ENCODE measurements around the gene MPHOSPH6.
"Not testable (repeated sequence)": the region's sequence is repeated elsewhere in the genome, so short reads cannot be mapped to it uniquely, and the experiment has no call there.

Gene MPHOSPH6, protein sequence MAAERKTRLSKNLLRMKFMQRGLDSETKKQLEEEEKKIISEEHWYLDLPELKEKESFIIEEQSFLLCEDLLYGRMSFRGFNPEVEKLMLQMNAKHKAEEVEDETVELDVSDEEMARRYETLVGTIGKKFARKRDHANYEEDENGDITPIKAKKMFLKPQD

DNA sequence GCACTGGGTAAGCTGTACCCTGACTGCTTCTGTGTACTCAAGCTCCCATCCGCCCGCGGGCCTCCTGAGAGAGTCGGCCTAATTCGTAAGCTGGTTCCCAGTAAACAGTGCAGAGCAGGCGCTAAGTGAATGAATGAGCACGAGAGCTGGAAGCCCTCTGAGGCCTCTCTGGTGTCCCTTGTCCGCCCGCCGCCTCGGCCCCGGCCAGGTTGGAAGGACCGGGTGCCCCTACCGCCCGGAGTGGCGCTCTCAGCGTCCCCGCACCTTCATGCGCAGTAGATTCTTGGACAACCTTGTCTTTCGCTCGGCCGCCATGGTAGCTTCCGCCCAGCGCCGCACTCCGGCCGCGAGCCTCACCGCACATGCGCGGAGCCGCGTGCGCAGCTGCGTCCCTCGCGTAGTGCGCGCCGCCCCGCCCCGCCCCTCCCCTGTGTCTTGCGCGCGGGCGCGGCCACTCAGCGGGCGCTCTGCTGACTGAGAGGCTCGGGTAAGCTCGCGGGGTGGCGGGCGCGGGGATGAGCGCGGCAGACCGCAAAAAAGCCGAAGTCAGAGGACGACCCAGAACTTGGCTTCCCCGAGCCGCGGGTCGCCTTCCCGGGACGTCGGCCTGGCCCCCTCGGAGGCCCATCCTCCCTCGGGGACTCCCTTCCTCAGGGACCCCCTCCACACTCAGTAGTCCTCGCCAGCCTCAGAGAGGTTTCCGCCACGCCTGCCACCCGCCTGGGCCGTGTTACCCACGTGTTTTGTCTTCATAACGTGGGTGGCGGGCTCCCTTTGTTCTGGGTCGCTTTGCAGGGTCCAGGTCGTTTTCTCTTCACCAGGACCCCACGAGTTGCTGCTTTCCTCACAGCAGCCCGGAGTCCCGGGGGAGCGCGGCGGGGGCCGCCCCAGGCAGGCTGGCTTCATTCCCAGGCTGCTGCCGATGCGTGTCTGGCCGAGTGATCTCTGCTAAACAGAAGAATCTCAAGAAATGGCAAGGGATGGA is at the start of gene MPHOSPH6:
Gene MPHOSPH6, minus strand, starts transcription at position 364 of the 985 bp plus-strand sequence. Its CDS starts 49 bp downstream, at position 315.
- DNase-seq = peak; percentile 59

DNA sequence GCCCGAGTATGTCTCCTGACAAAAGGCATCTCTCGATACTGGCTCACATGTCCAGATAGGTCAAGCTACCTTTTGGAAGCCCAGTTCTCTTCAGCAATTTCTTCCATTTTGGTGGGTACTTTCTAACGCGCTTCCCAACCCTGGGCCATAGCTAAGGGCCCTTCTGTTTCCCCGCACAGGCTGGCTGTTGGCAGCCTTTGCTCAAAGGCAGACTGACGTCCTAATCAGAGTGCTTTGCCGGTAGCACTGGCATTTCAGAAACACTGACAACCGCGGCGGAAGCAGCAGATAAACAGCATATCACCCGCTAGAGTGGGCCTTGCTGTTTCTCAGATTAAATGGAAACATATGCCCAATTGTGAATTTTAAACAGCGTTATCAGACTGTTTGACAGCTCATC is 49.3 kb upstream of the MPHOSPH6 start:
- no peak for DNase-seq

DNA sequence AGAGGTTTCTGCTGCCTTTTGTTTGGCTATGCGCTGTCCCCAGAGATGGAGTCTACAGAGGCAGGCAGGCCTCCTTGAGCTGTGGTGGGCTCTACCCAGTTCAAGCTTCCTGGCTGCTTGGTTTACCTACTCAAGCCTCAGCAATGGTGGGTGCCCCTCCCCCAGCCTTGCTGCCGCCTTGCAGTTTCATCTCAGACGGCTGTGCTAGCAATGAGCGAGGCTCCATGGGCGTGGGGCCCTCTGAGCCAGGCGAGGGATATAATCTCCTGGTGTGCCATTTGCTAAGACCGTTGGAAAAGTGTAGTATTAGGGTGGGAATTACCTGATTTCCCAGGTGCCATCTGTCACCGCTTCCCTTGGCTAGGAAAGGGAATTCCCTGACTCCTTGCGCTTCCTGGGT is 39.3 kb upstream of the MPHOSPH6 start:
- not testable (repeated sequence) for DNase-seq

DNA sequence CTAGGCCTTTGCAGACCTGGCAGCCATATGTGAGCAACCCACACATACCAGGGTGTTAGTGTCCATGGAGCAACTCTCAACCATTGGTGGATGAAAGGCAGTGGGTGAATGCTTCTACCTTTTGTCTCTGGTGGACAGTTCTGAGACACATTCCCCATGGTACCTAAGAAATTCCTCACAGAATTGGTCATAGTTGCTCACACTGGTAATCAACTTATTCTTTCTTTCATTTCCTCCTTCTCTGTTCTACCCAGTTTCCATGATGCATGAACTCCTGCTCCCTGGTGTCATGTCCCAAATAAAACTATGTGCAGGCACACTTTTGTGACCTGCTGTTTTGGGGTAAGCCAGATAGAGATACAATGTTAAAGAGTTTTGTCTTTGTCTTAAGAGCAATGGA is 33.2 kb upstream of the MPHOSPH6 start:
- DNase-seq = no peak

DNA sequence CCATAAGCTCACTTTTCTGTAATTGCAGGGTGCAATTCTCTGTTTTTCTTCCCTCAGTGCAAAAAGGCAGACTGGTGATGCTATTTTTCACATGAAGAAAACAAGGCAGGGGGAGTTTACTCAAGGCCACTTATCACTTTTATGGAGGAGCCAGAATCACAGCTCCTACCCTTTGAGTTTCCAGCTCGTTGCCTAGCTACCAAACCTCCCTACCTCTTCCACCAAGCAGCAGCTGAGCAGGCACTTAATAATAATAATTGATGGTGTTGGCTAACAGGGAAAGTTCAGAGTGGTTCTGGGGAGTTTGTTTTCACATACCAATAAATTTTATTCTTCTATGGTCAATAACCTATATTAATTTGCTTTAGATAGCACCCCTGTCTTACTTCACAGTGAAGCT is 31.9 kb upstream of the MPHOSPH6 start:
- no peak for DNase-seq

DNA sequence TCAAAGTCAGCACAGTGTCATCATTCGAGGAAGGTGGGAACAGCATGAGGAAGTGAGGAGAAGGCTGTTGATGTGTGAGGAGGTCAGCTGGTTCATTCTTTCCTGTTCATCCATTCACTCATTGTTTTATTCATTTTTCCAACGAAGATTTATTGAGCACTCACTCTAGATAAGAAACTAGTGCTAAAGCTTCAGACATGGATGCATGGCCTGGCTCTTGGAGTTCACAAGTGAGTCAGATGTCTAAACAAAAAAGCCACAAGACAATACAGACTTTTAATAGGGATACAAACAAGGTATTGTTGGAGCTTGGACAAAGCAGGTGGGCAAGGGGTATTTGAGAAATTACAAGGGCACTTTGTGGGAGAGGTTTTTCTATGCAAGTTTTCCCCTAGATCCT is 31.3 kb upstream of the MPHOSPH6 start:
- DNase-seq = no peak

DNA sequence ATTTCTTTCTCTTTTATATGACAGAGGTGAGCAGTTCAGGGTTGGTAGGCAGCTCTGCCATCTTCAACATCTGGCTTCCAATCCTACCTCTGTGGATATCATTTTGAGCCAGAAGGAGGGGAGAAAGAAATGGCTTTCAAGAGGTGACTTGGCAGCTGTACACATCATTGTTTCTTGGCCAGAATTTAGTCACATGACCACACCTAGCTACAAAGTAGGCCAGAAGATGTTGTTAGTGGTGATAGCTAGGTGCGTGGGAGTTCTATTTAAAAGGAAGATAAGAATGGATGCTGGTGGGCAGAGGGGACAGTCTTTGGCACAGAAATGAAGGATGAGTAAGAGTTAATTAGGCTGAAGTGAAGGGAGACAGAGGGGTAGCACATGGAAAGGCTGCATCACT is 29.2 kb upstream of the MPHOSPH6 start:
- no peak for DNase-seq

DNA sequence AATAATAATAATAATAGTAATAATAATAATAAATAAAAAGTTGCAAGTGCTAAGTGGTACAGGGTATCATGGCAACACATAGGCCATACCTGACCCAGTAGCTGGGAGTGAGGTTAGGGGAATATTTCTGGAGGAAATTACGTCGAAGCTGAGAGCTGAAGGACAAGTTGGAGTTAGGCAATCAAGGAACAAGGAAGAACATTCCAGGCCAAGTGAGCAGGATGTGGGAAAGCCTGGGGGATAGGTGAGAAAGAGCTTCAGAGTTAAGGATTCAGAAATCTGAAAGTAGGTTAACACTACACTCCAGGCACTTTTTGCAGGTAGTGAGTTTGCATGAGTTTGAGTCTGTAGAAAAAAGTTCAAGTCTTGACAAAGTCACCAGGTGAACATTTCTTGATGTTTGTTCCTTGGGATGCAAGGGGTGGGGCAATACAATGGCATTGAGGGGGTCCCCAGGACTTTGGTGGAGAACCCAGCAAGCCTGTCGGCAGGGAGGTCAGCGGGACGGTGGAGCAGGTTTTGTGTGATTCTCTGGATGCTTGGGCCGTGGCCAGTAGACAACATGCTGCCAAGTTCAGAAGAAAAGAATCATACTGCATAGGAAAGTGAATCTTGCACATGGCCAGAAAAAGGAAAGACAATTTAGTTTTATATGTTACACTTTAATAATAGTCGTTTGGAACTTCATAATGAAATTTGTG is 27.7 kb upstream of the MPHOSPH6 start:
- no peak for DNase-seq

DNA sequence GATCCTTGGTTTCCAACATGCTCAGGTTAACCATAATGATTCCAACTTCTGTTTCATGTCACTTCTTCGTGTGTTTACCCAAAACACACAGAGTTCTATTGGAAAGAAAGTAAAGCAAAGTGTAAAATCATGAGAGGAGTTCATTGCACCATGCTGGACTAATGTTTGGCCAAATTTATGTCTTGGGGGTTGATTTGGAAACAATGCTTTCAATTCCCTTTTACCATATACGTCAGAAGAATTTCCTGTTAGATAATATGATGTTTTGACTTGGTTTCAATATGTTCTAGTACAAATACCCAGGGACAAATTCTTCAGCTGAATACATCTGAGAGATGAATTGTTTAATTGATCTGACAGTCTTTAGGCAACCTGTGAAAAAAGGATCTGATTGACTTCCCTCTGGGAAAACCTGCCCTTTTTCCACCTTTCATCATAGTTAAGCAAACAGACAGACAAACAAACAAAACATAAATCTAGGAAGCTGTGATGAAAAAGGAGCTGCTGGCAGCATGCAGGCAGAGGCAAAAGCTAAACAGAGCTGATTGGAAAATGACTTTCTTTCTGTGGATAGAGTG is 26.0 kb upstream of the MPHOSPH6 start:
- no peak for DNase-seq

DNA sequence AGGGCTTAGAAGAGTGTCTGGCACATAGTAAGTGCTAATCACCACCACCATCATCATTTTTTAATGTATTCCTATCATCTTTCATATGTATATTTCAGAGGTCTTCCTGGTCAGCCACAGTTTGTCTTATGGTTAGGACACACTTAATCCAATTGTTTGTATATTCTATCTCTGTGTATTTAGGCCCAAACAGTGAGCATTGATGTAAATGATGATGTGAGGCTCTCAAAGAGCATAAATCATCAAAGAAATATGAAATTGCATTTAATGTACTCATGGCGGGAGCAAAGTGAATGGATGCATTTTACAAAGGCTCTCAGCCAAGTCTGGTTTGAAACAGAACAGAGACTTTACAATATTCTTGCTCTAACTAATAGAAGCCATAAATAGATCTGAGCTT is 24.1 kb upstream of the MPHOSPH6 start:
- no peak for DNase-seq

DNA sequence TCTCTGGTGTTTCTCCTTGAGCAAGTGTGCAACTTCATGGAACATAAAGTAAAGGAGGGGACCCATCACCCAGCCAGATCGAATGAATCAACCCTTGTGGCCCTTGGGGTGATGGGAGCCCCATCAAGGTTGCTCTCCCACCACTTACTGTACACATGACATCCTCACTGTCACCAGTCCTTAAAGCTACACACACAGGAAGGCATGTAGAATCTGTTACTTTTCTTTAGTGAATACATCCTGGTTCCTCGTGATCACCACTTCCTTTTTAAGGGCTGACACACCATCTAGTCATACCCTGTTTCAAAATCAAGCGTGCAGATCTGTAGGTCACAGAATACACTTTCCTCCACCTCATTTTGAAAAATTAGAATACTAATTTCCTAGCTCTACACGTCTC is 22.6 kb upstream of the MPHOSPH6 start:
- DNase-seq = no peak

DNA sequence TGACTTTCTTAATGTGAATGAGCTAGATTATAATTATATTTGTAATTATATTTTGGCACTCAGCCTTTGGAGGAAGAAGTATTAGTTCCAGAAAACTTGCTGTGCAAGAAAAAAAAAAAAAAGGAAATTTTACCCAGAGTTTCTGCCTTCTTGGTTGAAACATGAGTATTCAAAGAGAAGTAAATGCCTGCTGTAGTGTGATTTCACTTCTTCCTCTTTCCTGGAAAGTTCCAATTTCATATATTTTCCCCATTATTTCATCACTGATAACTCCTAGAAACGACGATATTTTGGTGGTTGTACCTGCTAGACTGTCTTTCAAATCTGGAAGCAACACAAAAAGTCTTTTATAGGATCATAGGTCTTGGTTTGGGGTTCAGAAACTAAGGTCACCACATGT is 20.4 kb upstream of the MPHOSPH6 start:
- DNase-seq = no peak

DNA sequence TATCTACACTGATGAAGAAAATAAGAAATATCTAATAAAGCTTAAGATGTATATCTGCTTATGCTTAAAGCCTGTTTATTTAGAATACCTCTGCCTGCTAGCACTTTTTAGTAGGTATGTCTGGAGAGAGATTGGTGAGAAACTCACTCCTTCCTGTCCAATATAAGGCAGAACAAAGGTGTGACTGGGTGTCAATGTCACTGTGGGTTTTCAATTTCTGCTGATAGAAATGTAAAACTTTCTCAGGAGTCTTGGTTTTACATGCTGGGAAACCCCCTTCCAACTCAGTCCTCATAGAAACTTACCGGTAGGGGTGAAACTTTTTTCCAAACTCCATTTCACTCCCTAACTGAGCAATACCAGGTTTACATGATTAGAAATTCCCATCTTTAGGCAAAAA is 17.8 kb upstream of the MPHOSPH6 start:
- DNase-seq = no peak

DNA sequence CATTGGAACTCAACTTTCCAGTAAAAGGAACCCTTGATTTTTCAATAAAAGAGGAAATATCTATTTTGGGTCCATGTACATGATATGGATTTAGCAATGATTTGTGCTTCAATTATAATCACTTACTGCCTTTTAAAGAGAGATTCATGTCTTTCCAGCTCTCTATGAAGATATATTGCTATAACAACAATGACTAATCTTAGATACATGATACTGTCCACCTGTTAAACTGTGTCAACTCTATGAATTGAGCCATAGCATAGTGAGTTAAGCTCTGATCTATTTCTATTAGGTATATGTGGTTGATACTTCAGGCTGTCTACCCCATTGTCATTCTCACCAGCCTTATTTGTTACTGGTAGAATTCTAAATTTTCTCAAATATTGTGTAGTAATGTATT is 15.0 kb upstream of the MPHOSPH6 start:
- peak; percentile 31 for DNase-seq

DNA sequence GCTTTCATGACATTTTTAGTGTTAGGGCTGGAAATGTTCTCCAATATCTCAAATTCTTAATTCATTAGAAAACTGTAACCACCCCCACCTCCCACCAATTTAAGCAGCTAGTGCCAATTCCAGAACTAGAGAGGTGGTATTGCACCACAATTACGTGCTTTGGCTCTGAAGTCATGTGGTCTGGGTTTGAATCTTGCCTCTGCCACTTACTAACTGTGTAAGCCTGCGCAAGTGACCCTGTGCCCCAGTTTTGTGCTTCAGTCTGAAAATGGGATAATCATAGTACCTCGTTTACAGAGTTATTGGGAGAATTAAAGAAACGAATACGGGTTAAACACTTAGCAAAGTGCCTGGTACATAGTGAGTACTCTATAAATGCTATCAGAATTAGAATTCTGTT is 14.2 kb upstream of the MPHOSPH6 start:
- no peak for DNase-seq

DNA sequence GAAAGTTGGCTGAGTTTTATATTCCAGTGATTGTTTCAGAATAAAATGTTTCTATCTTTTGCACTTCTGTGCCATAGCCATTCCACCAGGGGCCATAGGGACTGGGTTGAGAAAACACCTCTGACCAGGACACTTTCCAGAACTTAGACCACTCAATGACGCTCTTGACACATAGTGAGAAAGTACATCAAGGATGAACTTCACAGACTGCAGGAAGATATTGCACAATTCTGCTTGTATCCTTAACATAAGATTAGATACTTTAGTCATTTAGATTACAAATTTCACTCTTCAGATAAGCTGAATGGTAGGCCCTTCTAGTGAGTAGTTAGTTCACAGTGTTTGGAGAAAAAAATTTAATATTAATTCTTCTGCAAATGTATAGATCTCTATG is 13.0 kb upstream of the MPHOSPH6 start:
- DNase-seq = no peak

DNA sequence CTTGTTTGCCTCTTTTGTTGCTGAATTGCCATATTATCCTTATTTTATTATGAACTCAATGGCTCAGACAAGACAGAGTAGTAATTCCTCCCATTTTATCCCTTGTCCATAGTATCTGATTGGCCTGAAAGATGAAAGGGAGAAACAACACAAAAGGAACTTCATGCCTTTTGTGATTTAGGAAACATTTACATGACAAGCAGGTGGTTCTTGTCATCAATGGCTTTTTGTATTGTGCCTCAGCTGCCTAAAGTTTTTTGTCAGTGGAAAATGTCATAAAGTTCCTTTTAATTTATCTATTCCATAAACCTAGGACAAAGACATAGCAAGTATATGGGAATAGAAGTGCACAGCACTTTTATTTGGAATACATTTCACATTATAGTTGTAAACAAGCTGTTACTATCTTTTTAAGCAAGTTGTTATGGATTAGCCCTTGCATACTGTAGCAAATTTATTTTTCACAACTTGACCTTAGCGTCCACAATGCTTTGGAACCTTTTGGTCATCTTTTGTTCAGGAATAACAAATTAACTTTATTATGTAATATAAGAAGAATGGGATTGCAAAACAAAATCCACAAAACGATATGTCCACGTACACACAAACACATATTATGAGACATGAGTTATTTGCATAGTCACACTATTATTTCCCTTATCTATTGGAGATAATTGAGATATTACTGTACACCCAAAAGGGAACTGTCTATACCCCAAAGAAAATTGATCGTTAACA is 12.4 kb upstream of the MPHOSPH6 start:
- no peak for DNase-seq

DNA sequence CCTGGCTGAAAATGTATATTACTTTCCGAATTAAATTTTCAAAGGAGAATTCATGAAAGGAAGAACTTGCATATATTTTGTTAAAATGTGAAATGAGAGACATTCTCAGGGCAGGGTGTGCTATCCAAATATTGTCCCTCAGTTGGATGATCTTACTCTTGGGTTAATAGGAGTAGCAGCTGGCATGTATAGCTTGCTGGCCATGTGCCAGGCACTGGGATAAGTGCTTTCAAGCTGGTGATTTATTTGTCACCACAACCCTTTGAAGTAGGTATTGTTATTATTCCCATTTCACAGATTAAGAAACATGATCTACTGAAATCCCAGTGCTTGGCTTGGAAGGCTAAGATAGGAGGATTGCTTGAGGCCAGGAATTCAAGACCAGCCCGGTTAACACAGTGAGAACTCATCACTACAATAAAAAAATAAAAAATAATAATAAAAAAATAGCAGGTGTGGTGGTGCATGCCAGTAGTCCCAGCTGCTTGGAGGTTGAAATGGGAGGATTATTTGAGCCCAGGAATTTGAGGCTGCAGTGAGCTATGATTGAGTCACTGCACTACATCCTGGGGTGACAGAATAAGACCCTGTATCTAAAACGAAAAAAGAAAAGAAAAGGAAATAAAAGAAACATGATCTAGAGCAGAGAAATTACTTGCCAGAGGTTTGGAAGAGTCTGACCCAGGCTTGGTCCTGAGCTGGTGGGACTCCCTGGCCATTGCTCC is 11.6 kb upstream of the MPHOSPH6 start:
- DNase-seq = peak; percentile 54

DNA sequence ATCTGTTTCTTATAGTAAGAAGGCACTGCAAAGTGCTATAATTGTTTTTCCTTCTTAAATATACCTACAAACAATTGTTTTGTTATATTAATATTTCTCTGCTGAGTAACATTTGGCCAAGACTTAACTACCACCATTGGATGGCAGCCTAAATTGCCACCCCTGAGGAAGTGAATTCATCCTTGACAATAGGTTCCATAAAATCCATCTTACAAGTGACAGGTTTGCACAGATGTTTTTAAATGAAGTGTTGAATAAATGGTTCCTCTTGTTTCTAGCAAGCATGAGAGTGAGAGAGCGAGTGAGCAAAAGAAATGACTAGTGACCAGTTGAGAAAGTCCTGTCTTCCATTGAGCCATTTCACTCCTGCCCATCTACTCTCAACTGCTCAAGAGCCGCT is 8.3 kb upstream of the MPHOSPH6 start:
- DNase-seq = no peak

DNA sequence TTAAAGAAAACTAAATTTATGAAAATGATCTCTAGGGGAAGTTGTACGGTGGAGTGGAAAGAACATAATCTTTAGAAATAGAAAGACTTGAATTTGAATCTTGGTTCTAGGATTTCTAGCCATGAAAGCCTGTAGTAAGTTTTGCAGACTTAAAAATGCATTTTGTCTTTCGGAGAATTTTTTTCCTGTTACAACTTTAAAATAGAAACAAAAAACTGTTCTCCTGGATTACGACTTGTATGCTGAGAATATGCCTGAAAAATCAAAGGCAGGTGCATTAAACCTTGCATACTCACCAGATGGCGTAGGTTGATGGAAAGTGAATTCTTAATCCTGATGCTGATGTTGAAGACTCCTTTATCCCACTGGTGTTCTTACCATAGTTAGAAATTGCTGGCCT is 7.5 kb upstream of the MPHOSPH6 start:
- DNase-seq = no peak

DNA sequence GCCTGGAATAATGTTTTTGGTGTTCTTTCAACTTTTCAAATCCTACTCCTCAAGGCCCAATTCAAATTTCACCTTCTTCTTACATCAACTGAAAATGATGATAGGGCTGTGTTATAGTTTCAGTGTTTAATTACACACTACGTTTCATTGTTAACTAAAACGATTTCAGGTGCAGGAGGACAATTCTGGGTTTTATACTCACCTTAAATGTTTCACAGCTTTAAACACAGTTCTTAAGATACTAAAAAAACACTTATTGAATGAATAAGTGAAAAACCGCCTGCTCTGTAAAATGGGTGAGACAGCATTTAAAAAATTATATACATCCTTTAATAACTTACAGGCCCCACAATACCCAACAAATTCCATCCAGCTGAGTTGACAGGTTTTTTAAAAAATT is 6.2 kb upstream of the MPHOSPH6 start:
- no peak for DNase-seq

DNA sequence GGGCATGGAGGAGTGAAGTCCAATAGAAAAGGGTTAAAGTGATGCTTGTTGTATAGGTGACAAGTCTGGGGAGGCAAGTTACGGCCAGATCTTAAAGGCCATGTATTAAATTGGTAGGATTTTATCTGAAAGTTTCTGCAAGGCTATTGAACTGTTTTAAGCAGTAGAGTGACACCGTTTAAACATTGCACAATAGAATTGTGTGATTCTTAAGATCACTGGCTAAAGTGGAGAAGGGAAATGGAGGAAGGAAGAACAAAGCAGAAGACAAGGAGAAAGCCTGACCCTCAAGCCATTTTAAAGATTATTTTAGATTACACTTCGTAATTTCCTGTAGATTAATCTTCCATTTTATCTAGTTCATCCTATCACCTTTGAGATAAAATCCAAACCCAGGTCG is 5.6 kb upstream of the MPHOSPH6 start:
- DNase-seq = no peak
